Measurements from ENCODE around the gene SIK3. TPM values are rescaled to one million over a fixed set of nuclear protein-coding genes. Genes with fewer than 3 reads are reported as not detected.
A peak's percentile ranks its signal among the peaks of the same experiment; 100 is the strongest.

SIK3 gene
- polyA plus RNA-seq, 1 of the 3 experiments (the other 2 are of a cell fraction) = 5.1 TPM

GRCh38 chr11:117000014-117000737, 98.1 kb downstream of the SIK3 start:
- Histone ChIP-seq H3K9ac (no peak overlapping the region), H3K9me3 (no peaks in the 10 kb centered on the region), H3F3A (replicated peaks; ENCODE audit: insufficient read depth) (peaks cover 3% of the 10 kb centered on the region), H4K20me1 (ENCODE audit: insufficient read depth) (peaks cover 3% of the 10 kb centered on the region; the same call in 1 of the 2 replicates), H3K27ac (ENCODE audit: low read depth in 2 of 2, low read length in 1 of 2) (0 out of 4 replicates have a peak overlapping the region, but pooled peaks of 1 of the 2 experiments have one; percentile 7), H3K4me1 (ENCODE audit: control insufficient read depth in 1 of 2, insufficient read depth in 2 of 2, low read depth in 1 of 2, low read length in 1 of 2) (no peaks in the 10 kb centered on the region; a peak in 2 of 4 replicates), H3K9me2 (no peaks in the 10 kb centered on the region), H2AFZ (ENCODE audit: low read depth) (no peak overlapping the region), H3K36me3 (replicated peaks in 1 of 2; ENCODE audit: control insufficient read depth in 1 of 2, insufficient read depth in 2 of 2, low read length in 1 of 2) (no peaks in the 10 kb centered on the region), H3K27me3 (ENCODE audit: insufficient read depth) (no peaks in the 10 kb centered on the region), H3K79me2 (ENCODE audit: insufficient read depth) (peaks cover 18% of the 10 kb centered on the region), H3K4me3 (ENCODE audit: low read depth in 2 of 2, low read length in 1 of 2) (no peak overlapping the region), H3K4me2 (no peak overlapping the region)
- no peak for DNase-seq
- ChIA-PET POLR2A (no interaction called here), CTCF (interaction anchor here (1.0 to 1.8 kb wide), 3 partner anchors 10 to 106 kb away, joined by 3 to 4 read pairs (median 3); no protein-coding TSS in a partner anchor)
- TF ChIP-seq GATA2 (CRISPR knock-in tag; IDR thresholded peaks at IDR 0.05) (no peak), NRF1 (IDR thresholded peaks at IDR 0.05; ENCODE audit: low read depth, low read length) (no peak), TAF1 (IDR thresholded peaks at IDR 0.05; ENCODE audit: borderline replicate concordance, low read depth, low read length) (no peak), RFX5 (IDR thresholded peaks at IDR 0.05; ENCODE audit: low read length) (no peak), ZBTB33 (IDR thresholded peaks at IDR 0.05; ENCODE audit: borderline replicate concordance, low read depth) (no peak), TCF12 (IDR thresholded peaks at IDR 0.05) (no peak)
- 20% methylated on average over 1 of the region's 1 CpG for WGBS (ENCODE audit: low lambda C conversion rate)

DNA sequence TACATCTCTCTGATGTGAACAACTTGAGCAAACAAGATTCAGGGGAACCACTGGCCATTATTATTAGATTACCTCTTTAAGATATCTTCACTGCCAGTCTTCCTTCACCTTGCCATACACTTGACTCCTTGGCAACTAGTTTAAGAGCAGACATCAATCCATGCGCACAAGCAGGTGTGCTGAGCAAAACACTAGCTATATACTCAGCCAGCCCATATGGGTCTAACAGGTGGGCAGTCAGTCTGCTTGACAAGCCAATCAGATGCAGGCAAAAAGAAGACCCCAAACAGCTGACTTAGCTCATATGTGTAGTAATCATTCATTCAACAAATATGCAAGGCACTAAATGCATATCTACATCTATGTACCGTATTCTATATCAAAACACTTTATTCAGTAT, 101.2 kb downstream of the SIK3 start:
- POLR2A ChIA-PET = no interaction called here
- 98% methylated on average over 2 of the region's 2 CpGs for WGBS (ENCODE audit: low lambda C conversion rate)
- no peaks in the 10 kb centered on the region for H3K27me3 ChIP-seq (ENCODE audit: insufficient read depth)
- CTCF ChIA-PET = no interaction called here
- H3K4me2 ChIP-seq = no peak overlapping the region
- H3K79me2 ChIP-seq (ENCODE audit: insufficient read depth) = peaks cover 19% of the 10 kb centered on the region
- no peak overlapping the region for H3K27ac ChIP-seq (ENCODE audit: low read depth in 2 of 2, low read length in 1 of 2)
- H4K20me1 ChIP-seq (ENCODE audit: insufficient read depth) = peaks cover 3% of the 10 kb centered on the region; the same call in 1 of the 2 replicates
- H3K9me3 ChIP-seq = no peaks in the 10 kb centered on the region
- peaks cover 3% of the 10 kb centered on the region for H3F3A ChIP-seq (replicated peaks; ENCODE audit: insufficient read depth)
- no peaks in the 10 kb centered on the region for H3K36me3 ChIP-seq (replicated peaks in 1 of 2; ENCODE audit: control insufficient read depth in 1 of 2, insufficient read depth in 2 of 2, low read length in 1 of 2)
- DNase-seq = no peak
- peaks cover 0 to 4% of the 10 kb centered on the region in 2 experiments; a peak in 3 of 4 replicates for H3K4me1 ChIP-seq (ENCODE audit: control insufficient read depth in 1 of 2, insufficient read depth in 2 of 2, low read depth in 1 of 2, low read length in 1 of 2)
- H2AFZ ChIP-seq (ENCODE audit: low read depth) = no peak overlapping the region
- no peak overlapping the region for H3K4me3 ChIP-seq (ENCODE audit: low read depth in 2 of 2, low read length in 1 of 2)
- no peaks in the 10 kb centered on the region for H3K9me2 ChIP-seq
- no peak overlapping the region for H3K9ac ChIP-seq
- TF ChIP-seq NRF1 (IDR thresholded peaks at IDR 0.05; ENCODE audit: low read depth, low read length) (no peak), FOXJ3 (CRISPR knock-in tag; IDR thresholded peaks at IDR 0.05) (no peak), TAF1 (IDR thresholded peaks at IDR 0.05; ENCODE audit: borderline replicate concordance, low read depth, low read length) (no peak), REST (IDR thresholded peaks at IDR 0.05; ENCODE audit: low read depth, low read length) (no peak), EP300 (IDR thresholded peaks at IDR 0.05; ENCODE audit: borderline replicate concordance in 1 of 2, low read depth in 1 of 2, low read length in 1 of 2) (no peak)
- TF ChIP-seq, protein P1, sequence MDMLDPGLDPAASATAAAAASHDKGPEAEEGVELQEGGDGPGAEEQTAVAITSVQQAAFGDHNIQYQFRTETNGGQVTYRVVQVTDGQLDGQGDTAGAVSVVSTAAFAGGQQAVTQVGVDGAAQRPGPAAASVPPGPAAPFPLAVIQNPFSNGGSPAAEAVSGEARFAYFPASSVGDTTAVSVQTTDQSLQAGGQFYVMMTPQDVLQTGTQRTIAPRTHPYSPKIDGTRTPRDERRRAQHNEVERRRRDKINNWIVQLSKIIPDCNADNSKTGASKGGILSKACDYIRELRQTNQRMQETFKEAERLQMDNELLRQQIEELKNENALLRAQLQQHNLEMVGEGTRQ (IDR thresholded peaks at IDR 0.05; ENCODE audit: borderline replicate concordance, low read depth, low read length) = no peak
